Stimulated activated CD4-positive, alpha-beta T cell treated with anti-CD3 and anti-CD28 coated beads, TNF-alpha, amount 100 ng/mL, for 48 hours (primary cell): ENCODE measurements around the gene TP63.

Experiments used
- DNase-seq, 3 donors: peaks; one replicate each; pipeline ENCODE4 v3.0.0-alpha.2; 2020; ENCODE audit warnings: low read depth in 3 of 3

The TP63 gene

GRCh38 chr3:189776149-189776824 lies 145.1 kb downstream of the TP63 start:
- no peak for DNase-seq

GRCh38 chr3:189778340-189778950 lies 147.3 kb downstream of the TP63 start:
- no peak for DNase-seq

- no peak for DNase-seq
Observed at GRCh38 chr3:189779166-189779565, 148.0 kb downstream of the TP63 start.

GRCh38 chr3:189780546-189781270 lies 149.5 kb downstream of the TP63 start:
- DNase-seq = no peak

- no peak for DNase-seq
Observed at GRCh38 chr3:189781415-189781814, 150.2 kb downstream of the TP63 start.

- no peak for DNase-seq
Observed at GRCh38 chr3:189786479-189787064, 155.4 kb downstream of the TP63 start.

GRCh38 chr3:189787191-189787590 lies 156.0 kb downstream of the TP63 start:
- no peak for DNase-seq

GRCh38 chr3:189787632-189788031 lies 156.4 kb downstream of the TP63 start:
- no peak for DNase-seq

- DNase-seq = no peak
Observed at GRCh38 chr3:189789432-189789831, 158.2 kb downstream of the TP63 start.

- no peak for DNase-seq
Observed at GRCh38 chr3:189790658-189791057, 159.5 kb downstream of the TP63 start.

GRCh38 chr3:189792046-189792929 lies 161.1 kb downstream of the TP63 start:
- no peak for DNase-seq

- DNase-seq = no peak
Observed at GRCh38 chr3:189794518-189794917, 163.3 kb downstream of the TP63 start.

- no peak for DNase-seq
Observed at GRCh38 chr3:189797103-189797750, 166.0 kb downstream of the TP63 start.

- no peak for DNase-seq
Observed at GRCh38 chr3:189799366-189799765, 168.2 kb downstream of the TP63 start.

- DNase-seq = no peak
Observed at GRCh38 chr3:189800436-189800835, 169.2 kb downstream of the TP63 start.

- DNase-seq = no peak
Observed at GRCh38 chr3:189803254-189803653, 172.1 kb downstream of the TP63 start.

- no peak for DNase-seq
Observed at GRCh38 chr3:189805375-189806067, 174.3 kb downstream of the TP63 start.

- no peak for DNase-seq
Observed at GRCh38 chr3:189806171-189806951, 175.2 kb downstream of the TP63 start.

GRCh38 chr3:189808246-189809007 lies 177.2 kb downstream of the TP63 start:
- DNase-seq = no peak
